PC-3 (cell line): ENCODE measurements around the gene RNF38. TPM values are rescaled to one million over a fixed set of nuclear protein-coding genes. Genes with fewer than 3 reads are reported as not detected.

Source experiments
- ATAC-seq: fragments of 200-7000 bp; cut with Tn5 transposase; 2 replicates; pipeline ENCODE4 v1.9.1; 2020; ENCODE audit warnings: mild to moderate bottlenecking, moderate library complexity
- BruUV-seq: library from RNA; stranded (reverse); fragments of 400-500 nt; replicated peaks from 2 replicates; lab custom pipeline; 2021; lab: Mats Ljungman, UMichigan
- CTCF ChIA-PET: fragments of 300-600 bp; sonication (Branson Sonifier 250); formaldehyde crosslinking; loops from one replicate; lab custom pipeline; 2022; ENCODE audit warnings: antibody characterized with exemption; lab: Charles Lee
- POLR2A ChIA-PET: fragments of 300-600 bp; sonication (Branson Sonifier 250); formaldehyde crosslinking; loops from one replicate; lab custom pipeline; 2022; ENCODE audit warnings: antibody characterized with exemption; ENCODE audit not compliant: unreplicated experiment; lab: Charles Lee
- DNase-seq: peaks from one replicate; pipeline ENCODE4 v3.0.0-alpha.2; 2015
- H2AFZ ChIP-seq: fragments of 300-600 bp; sonication (generic); 2 replicates; pipeline ENCODE4 v1.6.0; 2016; ENCODE audit warnings: antibody characterized with exemption, low read length
- H3F3A ChIP-seq: fragments of 300-600 bp; sonication (generic); one replicate; pipeline ENCODE4 v1.6.0; 2017; ENCODE audit warnings: antibody characterized with exemption, low read length, control low read depth, mild to moderate bottlenecking; ENCODE audit not compliant: unreplicated experiment
- H3K27ac ChIP-seq: fragments of 300-600 bp; sonication (generic); 2 replicates; pipeline ENCODE4 v1.5.1; 2016; ENCODE audit warnings: mild to moderate bottlenecking, low read length
- H3K27me3 ChIP-seq: fragments of 300-600 bp; sonication (generic); 2 replicates; pipeline ENCODE4 v1.6.1; 2016; ENCODE audit warnings: low read length, mixed read lengths
- H3K36me3 ChIP-seq: fragments of 300-600 bp; sonication (generic); 2 replicates; pipeline ENCODE4 v1.6.1; 2016; ENCODE audit warnings: low read depth, mixed run types, low read length, mixed read lengths
- H3K4me1 ChIP-seq: fragments of 300-600 bp; sonication (generic); 2 replicates; pipeline ENCODE4 v1.5.1; 2016; ENCODE audit warnings: low read length; ENCODE audit not compliant: insufficient read depth
- H3K4me2 ChIP-seq: fragments of 300-600 bp; sonication (generic); 2 replicates; pipeline ENCODE4 v1.6.0; 2016; ENCODE audit warnings: low read length
- H3K4me3 ChIP-seq: fragments of 300-600 bp; sonication (generic); 2 replicates; pipeline ENCODE4 v1.5.1; 2016; ENCODE audit warnings: mild to moderate bottlenecking, low read length, mixed read lengths
- H3K79me2 ChIP-seq: fragments of 300-600 bp; sonication (generic); 2 replicates; pipeline ENCODE4 v1.6.1; 2017; ENCODE audit warnings: low read length, mixed read lengths
- H3K9ac ChIP-seq: fragments of 300-600 bp; sonication (generic); 2 replicates; pipeline ENCODE4 v1.6.0; 2016; ENCODE audit warnings: mild to moderate bottlenecking, low read length
- H3K9me2 ChIP-seq: fragments of 300-600 bp; sonication (generic); replicated peaks from 2 replicates; pipeline ENCODE4 v1.6.1; 2016; ENCODE audit warnings: mixed run types, low read length, mixed read lengths
- H3K9me3 ChIP-seq: fragments of 300-600 bp; sonication (generic); 2 replicates; pipeline ENCODE4 v1.6.1; 2016; ENCODE audit warnings: low read length, mixed read lengths
- H4K20me1 ChIP-seq: fragments of 300-600 bp; sonication (generic); 2 replicates; pipeline ENCODE4 v1.6.1; 2016; ENCODE audit warnings: low read length, mixed read lengths
- CTCF ChIP-seq: fragments of 300-600 bp; sonication (generic); conservative IDR thresholded peaks from 2 replicates; pipeline ENCODE4 v1.5.1; 2017; ENCODE audit warnings: antibody characterized with exemption, low read depth, mild to moderate bottlenecking, low read length
- EZH2 ChIP-seq: fragments of 300-600 bp; sonication (generic); IDR thresholded peaks from one replicate; pipeline ENCODE4 v1.6.1; 2017; ENCODE audit warnings: antibody characterized with exemption, mild to moderate bottlenecking, low read length; ENCODE audit not compliant: unreplicated experiment
- EZH2phosphoT487 ChIP-seq: fragments of 300-600 bp; sonication (generic); IDR thresholded peaks from 2 replicates; pipeline ENCODE4 v1.6.1; 2018; ENCODE audit warnings: mild to moderate bottlenecking, antibody characterized with exemption, low read length, borderline replicate concordance
- intact Hi-C: fragments of 100-400 bp; cut with micrococcal nuclease; formaldehyde crosslinking; loops from 2 replicates; pipeline ENCODE4 v1.9.0; 2023
- total RNA-seq: library from RNA; depleted of rRNA; stranded (reverse); fragments of >200 nt; gene quantifications from 2 replicates; pipeline ENCODE4 v1.2.3, GENCODE V29; 2014

Gene RNF38
- total RNA-seq, 1 experiment from 2014 or later: 4.3 TPM

- POLR2A ChIA-PET: interaction anchor here (0.5 to 1.1 kb wide), 3 partner anchors 11 to 149 kb away, joined by 3 to 5 read pairs (median 4); partner anchors contain the start of gene GNE
- CTCF ChIA-PET: interaction anchor here (0.6 to 1.5 kb wide), 6 partner anchors 30 to 145 kb away, joined by 3 to 16 read pairs (median 4); no protein-coding TSS in a partner anchor
- no peaks in the 10 kb centered on the region for H4K20me1 ChIP-seq
- intact Hi-C loops: loop anchor here (1.0 to 10.0 kb wide), 3 partner anchors 43 to 458 kb away; no protein-coding TSS in a partner anchor
- no peaks in the 10 kb centered on the region for H3K36me3 ChIP-seq
- no peak overlapping the region for H3K4me3 ChIP-seq
- no peaks in the 10 kb centered on the region for H3F3A ChIP-seq
- no peak overlapping the region for H3K27ac ChIP-seq
- no peaks in the 10 kb centered on the region for H3K9me3 ChIP-seq
- TF ChIP-seq CTCF (peak; percentile 84), EZH2phosphoT487 (no peak)
- ATAC-seq (peak; percentile 81), DNase-seq (peak; percentile 69)
- H3K9ac ChIP-seq: no peak overlapping the region
- no peaks in the 10 kb centered on the region for H3K79me2 ChIP-seq
- H3K4me1 ChIP-seq: no peaks in the 10 kb centered on the region
- no peak overlapping the region for H3K4me2 ChIP-seq
- BruUV-seq: no TSS peak
- H3K27me3 ChIP-seq: no peaks in the 10 kb centered on the region
- no peak overlapping the region for H2AFZ ChIP-seq
- no peaks in the 10 kb centered on the region for H3K9me2 ChIP-seq
Measured at GRCh38 chr9:36407122-36407723, 7.2 kb upstream of the RNF38 start.

GRCh38 chr9:36402536-36402935 is 2.5 kb upstream of the RNF38 start:
- Histone ChIP-seq H3K79me2 (peaks cover 25% of the 10 kb centered on the region), H3K27ac (no peak overlapping the region), H3K9me3 (no peaks in the 10 kb centered on the region), H2AFZ (no peak overlapping the region), H4K20me1 (no peaks in the 10 kb centered on the region), H3K4me1 (peaks cover 16% of the 10 kb centered on the region), H3K27me3 (no peaks in the 10 kb centered on the region), H3K4me3 (no peak overlapping the region), H3F3A (no peaks in the 10 kb centered on the region), H3K4me2 (no peak overlapping the region), H3K9ac (no peak overlapping the region), H3K9me2 (no peaks in the 10 kb centered on the region), H3K36me3 (no peaks in the 10 kb centered on the region)
- TF ChIP-seq CTCF (no peak), EZH2 (no peak)
- ChIA-PET POLR2A (no interaction called here), CTCF (no interaction called here)
- BruUV-seq: no TSS peak
- no peak for DNase-seq
- intact Hi-C loops: loop anchor here (10.0 kb wide), 1 partner anchor 462 kb away; no protein-coding TSS in a partner anchor
- ATAC-seq: no peak

- no peak overlapping the region for H3K4me3 ChIP-seq
- intact Hi-C loops: loop anchor here (10.0 kb wide), 1 partner anchor 463 kb away; no protein-coding TSS in a partner anchor
- H3K4me2 ChIP-seq: peak overlapping the region; percentile 91
- ATAC-seq: no peak
- H4K20me1 ChIP-seq: no peaks in the 10 kb centered on the region
- H3K9ac ChIP-seq: no peak overlapping the region
- no peak for DNase-seq
- ChIA-PET CTCF (no interaction called here), POLR2A (no interaction called here)
- no peak for TF ChIP-seq CTCF
- TF ChIP-seq EZH2: no peak
- no peak for TF ChIP-seq EZH2phosphoT487
- no peaks in the 10 kb centered on the region for H3K9me2 ChIP-seq
- H3K79me2 ChIP-seq: peaks cover 31% of the 10 kb centered on the region
- no peak overlapping the region for H3K27ac ChIP-seq
- no peaks in the 10 kb centered on the region for H3K27me3 ChIP-seq
- H2AFZ ChIP-seq: peak overlapping the region; percentile 72
- H3F3A ChIP-seq: no peaks in the 10 kb centered on the region
- H3K4me1 ChIP-seq: peaks cover 16% of the 10 kb centered on the region
- no peaks in the 10 kb centered on the region for H3K36me3 ChIP-seq
- no TSS peak for BruUV-seq
- H3K9me3 ChIP-seq: no peaks in the 10 kb centered on the region
Measured at GRCh38 chr9:36401897-36402480, 1.9 kb upstream of the RNF38 start.
